Colonic mucosa (tissue), 4 donors: ENCODE data around the gene ATP6AP1. TPM values are rescaled to one million over a fixed set of nuclear protein-coding genes. Genes with fewer than 3 reads are reported as not detected.

ENCODE experiments used
- DNase-seq: peaks from one replicate; pipeline ENCODE4 v3.0.0-alpha.2; 2020
- H3K27ac ChIP-seq: fragments of 200-600 bp; one replicate; pipeline ENCODE4 v1.8.0; 2021
- H3K27me3 ChIP-seq: fragments of 200-600 bp; one replicate; pipeline ENCODE4 v1.8.0; 2021
- H3K36me3 ChIP-seq: fragments of 200-600 bp; one replicate; pipeline ENCODE4 v1.8.0; 2021
- H3K4me1 ChIP-seq: fragments of 200-600 bp; one replicate; pipeline ENCODE4 v1.8.0; 2021; ENCODE audit warnings: mild to moderate bottlenecking
- H3K4me3 ChIP-seq: fragments of 200-600 bp; one replicate; pipeline ENCODE4 v1.8.0; 2021
- H3K9ac ChIP-seq, 2 donors: one replicate each; pipeline ENCODE4 v1.7.0; 2013; ENCODE audit warnings: control low read depth in 2 of 2, low read depth in 2 of 2, low read length in 2 of 2
- H3K9me3 ChIP-seq: fragments of 200-600 bp; one replicate; pipeline ENCODE4 v1.8.0; 2021
- CTCF ChIP-seq: fragments of 200-600 bp; IDR thresholded peaks from one replicate; pipeline ENCODE4 v1.8.0; 2022; ENCODE audit warnings: antibody characterized with exemption, mild to moderate bottlenecking
- intact Hi-C: fragments of 100-400 bp; cut with DNase I; formaldehyde crosslinking; loops from one replicate; pipeline ENCODE4 v1.14.1; 2022
- total RNA-seq, 2 donors: library from RNA; stranded (reverse); fragmentation: NEBNext Ultra II Directional in 1 of 2; extraction: Animal tissue kit (Norgen Biotek cat#: 25700) in 1 of 2; gene quantifications; one replicate each; pipeline ENCODE4 v1.2.1, GENCODE V29; 2021
- donor health status: healthy.
- donor health status: DM: no; HTN: no; CAD: no.
- donor health status: DM: no; HTN: no; CAD: no.

Gene ATP6AP1
- total RNA-seq, 2 donors from 2014 or later: 86.3 to 96.9 TPM

DNA sequence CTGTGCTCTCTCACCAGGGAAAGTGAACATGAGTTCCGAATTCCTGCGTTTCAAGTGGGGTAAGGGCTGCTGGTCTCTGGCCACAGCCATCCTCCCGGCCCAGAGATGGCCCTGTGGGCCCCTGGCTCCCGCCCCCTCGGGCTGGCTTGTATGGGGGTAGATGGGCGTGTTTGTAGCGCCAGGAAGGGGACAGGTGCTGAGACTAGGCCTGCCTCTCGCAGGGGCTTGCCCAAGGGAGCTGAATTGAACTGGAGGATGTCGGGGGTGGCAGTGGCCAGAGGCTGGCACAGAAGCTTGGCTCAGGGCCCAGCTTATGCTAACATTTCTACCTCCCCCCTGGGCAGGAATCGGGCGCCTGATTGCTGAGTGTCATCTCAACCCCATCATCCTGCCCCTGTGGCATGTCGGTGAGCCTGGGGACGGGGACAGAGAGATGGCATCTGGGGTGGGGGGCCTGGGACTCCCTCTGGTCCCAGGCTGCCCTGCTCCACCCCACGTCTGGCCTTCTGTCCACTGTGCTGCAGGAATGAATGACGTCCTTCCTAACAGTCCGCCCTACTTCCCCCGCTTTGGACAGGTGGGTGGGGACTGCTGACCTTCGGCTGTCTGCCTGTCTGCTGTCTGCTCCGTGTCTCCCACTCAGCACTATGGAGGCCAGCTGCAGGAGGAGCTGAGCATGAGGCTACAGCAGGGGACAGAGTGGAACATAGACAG, 8.6 kb upstream of the ATP6AP1 start:
- intact Hi-C loops: no loop called here
- Histone ChIP-seq H3K9ac (no peak overlapping the region), H3K36me3 (no peaks in the 10 kb centered on the region), H3K4me3 (no peak overlapping the region), H3K9me3 (no peaks in the 10 kb centered on the region), H3K27me3 (no peaks in the 10 kb centered on the region), H3K27ac (no peak overlapping the region), H3K4me1 (no peaks in the 10 kb centered on the region)
- no peak for TF ChIP-seq CTCF
- DNase-seq: no peak

DNA sequence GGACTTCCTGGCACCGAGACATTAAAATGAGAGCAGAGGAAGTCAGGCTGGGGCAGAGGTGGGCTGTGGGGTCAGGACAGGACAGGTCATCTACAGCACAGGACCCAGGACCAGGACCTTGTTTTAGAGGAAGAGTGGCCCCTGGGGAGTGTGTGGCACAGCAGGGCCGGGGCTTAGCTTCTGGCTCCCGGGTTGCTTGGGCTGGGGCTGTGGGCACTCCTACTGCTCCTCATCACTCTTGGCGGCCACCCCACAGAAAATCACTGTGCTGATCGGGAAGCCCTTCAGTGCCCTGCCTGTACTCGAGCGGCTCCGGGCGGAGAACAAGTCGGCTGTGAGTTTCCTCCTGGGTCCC, 8.1 kb upstream of the ATP6AP1 start:
- no peak for DNase-seq
- no peak overlapping the region for H3K27ac ChIP-seq
- no peaks in the 10 kb centered on the region for H3K9me3 ChIP-seq
- no peak overlapping the region for H3K9ac ChIP-seq
- H3K27me3 ChIP-seq: no peaks in the 10 kb centered on the region
- H3K36me3 ChIP-seq: no peaks in the 10 kb centered on the region
- intact Hi-C loops: no loop called here
- no peak overlapping the region for H3K4me3 ChIP-seq
- no peaks in the 10 kb centered on the region for H3K4me1 ChIP-seq
- TF ChIP-seq CTCF: no peak

GRCh38 chrX:154426916-154427770, 1.3 kb upstream of the ATP6AP1 start:
- intact Hi-C loops: no loop called here
- Histone ChIP-seq H3K9me3 (no peaks in the 10 kb centered on the region), H3K9ac (peak overlapping the region in 1 of 2 donors; percentile 26), H3K36me3 (no peaks in the 10 kb centered on the region), H3K4me3 (no peak overlapping the region), H3K27ac (no peak overlapping the region), H3K27me3 (no peaks in the 10 kb centered on the region), H3K4me1 (no peaks in the 10 kb centered on the region)
- DNase-seq: no peak
- TF ChIP-seq CTCF: no peak

DNA sequence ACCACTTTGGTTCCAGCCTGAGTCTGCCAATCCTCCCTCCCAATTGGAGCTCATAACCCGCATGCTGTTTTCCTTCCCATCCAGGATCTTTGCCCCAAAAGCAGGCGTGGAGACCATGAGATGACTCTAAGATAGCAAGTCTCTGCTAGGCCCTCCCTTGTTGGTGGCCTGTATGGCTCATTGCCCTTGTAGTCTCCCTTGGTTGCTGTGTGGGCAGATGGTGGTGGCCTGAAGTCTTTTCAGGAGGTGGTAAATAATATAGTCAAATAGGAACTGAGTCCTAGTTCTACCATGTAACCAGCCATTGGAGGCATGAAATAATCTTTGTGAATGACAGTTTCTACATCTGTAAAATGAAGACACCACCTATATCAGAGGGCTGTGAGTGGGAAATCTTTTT, 1.2 kb downstream of the ATP6AP1 start:
- Histone ChIP-seq H3K36me3 (no peaks in the 10 kb centered on the region), H3K27me3 (no peaks in the 10 kb centered on the region), H3K9me3 (no peaks in the 10 kb centered on the region), H3K4me1 (no peaks in the 10 kb centered on the region), H3K4me3 (no peak overlapping the region), H3K9ac (no peak overlapping the region), H3K27ac (no peak overlapping the region)
- intact Hi-C loops: no loop called here
- no peak for TF ChIP-seq CTCF
- DNase-seq: no peak

DNA sequence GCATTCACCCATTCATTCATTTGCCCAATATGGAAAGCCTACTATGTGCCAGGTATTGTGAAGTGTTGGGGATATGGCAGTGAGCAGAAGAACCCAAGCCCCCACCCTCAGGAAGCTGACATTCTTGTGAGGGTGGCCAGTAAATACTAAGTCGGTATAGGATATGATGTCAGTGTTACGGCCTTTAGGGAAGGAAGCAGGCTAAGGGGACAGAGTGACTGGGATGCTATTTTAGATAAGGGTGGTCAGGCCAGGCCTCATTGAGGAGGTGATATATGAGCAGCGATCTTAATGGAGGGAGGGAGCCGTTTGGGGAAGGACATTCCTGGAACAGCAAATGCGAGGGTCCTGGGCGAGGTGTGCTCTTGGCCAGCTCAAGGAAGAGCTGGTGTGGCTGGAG, 2.0 kb downstream of the ATP6AP1 start:
- no peaks in the 10 kb centered on the region for H3K9me3 ChIP-seq
- no peak for TF ChIP-seq CTCF
- intact Hi-C loops: no loop called here
- no peaks in the 10 kb centered on the region for H3K27me3 ChIP-seq
- peak overlapping the region; percentile 27 for H3K27ac ChIP-seq
- H3K36me3 ChIP-seq: no peaks in the 10 kb centered on the region
- no peak overlapping the region for H3K9ac ChIP-seq
- DNase-seq: no peak
- no peaks in the 10 kb centered on the region for H3K4me1 ChIP-seq
- no peak overlapping the region for H3K4me3 ChIP-seq
